COLO829 (cell line): Measurements from ENCODE around the gene CYS1.
"Not testable (repeated sequence)": the region's sequence is repeated elsewhere in the genome, so short reads cannot be mapped to it uniquely, and the experiment has no call there.

Source experiments
- DNase-seq: peaks from one replicate; pipeline ENCODE4 v3.0.0; 2012; ENCODE audit warnings: low spot score

The CYS1 gene

GRCh38 chr2:10046931-10047330 is 33.3 kb downstream of the CYS1 start:
- no peak for DNase-seq

- DNase-seq: no peak
Observed at GRCh38 chr2:10045561-10046355, 34.5 kb downstream of the CYS1 start.

- peak; percentile 91 for DNase-seq
Observed at GRCh38 chr2:10043906-10044601, 36.2 kb downstream of the CYS1 start.

GRCh38 chr2:10043256-10043905 is 36.8 kb downstream of the CYS1 start, which contains the start of gene KLF11:
Gene KLF11, plus strand, starts transcription at chr2:10043550. Its CDS starts 167 bp downstream, at chr2:10043717.
- DNase-seq: peak; percentile 90

- DNase-seq: peak; percentile 6
Observed at GRCh38 chr2:10042301-10043161, 37.7 kb downstream of the CYS1 start.

DNA sequence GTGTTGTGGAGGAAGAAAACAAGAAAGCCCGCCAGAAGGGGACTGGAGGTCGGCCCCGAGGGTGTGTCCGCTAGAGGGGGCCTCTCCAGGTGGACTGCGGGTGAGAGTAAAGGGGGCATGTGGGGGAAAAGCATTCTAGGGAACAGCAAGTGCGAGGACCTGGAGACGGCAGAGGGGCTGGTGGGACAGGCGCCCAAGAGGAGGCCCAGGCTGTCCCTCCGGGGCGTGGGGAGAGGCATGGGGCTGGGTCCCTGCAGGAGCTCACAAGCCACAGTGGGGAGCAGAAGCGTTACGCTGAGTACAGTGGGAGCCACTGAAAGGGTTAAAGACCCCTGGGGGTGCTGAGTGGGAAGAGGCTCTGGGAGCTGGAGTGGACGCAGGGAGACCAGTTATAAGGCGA is 38.5 kb downstream of the CYS1 start:
- no peak for DNase-seq

DNA sequence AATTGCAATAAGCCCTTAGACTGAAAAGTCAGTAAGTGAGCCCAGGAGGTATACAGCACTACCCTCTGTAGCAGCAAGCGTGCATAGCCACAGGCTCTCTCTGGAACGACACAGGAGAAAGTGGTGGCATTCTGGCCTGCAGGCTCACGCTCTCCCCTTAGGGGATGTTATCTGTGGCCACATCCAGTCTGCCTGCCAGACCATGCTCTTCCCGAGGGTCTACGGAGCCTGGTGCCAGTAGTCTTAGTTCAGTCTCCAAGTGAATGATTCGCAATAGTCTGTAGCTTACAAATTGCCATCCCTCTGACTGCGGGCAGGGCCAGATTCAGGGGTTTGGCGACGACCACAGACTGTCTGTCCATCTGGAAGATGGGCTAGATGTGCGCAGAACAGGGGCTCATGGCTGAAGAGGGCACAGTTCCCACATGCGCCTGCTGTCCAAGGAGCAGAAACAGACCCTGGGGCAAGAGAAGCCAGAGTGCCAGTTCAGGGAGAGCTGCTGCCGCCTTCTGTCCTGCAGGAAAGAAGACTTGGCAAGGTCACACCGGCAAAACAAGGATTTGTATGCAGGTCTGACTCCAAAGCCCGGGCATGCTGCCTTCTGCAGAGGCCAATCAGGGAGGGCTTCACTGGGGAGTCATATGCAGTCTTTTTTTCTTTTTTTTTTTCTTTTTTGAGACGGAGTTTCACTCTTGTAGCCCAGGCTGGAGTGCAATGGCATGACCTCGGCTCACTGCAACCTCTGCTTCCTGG is 40.4 kb downstream of the CYS1 start:
- no peak for DNase-seq

DNA sequence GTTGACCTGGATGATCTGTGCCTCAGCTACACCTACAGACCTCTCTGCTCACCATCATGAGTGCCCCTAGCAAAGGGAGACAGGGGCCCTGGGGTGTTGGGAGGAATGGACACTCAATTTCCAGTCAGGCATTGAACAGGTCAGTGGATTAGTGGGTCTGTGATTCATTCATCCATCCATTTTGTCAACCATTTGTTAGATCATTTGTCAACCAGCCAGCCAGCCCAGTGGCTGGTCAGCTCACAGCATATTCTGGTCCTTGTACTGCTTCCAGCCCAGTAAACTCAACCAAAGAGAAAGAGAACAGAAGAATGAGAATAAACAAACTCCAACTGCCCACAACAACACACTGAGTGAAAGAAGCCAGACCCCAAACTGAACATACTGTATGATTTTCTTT is 41.5 kb downstream of the CYS1 start:
- no peak for DNase-seq

DNA sequence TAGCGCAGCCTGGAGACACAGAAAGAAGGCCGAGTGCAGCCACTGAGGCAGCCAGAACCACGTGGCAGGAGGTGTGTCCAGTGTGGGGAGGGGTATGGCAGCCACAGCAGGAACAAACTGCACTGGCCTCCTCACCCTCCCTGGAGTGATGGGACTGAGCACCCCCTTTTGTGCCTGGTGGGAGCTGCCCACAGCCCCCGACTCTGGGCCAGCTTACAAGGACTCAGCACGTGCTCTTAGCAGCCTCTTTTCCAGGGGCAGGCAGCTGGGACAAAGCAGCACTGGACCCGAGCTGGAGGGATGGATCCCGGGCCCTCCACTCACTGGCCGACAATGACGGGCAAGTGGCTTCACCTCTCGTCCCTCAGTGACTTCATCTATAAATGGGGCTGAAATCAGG is 42.1 kb downstream of the CYS1 start:
- no peak for DNase-seq

DNA sequence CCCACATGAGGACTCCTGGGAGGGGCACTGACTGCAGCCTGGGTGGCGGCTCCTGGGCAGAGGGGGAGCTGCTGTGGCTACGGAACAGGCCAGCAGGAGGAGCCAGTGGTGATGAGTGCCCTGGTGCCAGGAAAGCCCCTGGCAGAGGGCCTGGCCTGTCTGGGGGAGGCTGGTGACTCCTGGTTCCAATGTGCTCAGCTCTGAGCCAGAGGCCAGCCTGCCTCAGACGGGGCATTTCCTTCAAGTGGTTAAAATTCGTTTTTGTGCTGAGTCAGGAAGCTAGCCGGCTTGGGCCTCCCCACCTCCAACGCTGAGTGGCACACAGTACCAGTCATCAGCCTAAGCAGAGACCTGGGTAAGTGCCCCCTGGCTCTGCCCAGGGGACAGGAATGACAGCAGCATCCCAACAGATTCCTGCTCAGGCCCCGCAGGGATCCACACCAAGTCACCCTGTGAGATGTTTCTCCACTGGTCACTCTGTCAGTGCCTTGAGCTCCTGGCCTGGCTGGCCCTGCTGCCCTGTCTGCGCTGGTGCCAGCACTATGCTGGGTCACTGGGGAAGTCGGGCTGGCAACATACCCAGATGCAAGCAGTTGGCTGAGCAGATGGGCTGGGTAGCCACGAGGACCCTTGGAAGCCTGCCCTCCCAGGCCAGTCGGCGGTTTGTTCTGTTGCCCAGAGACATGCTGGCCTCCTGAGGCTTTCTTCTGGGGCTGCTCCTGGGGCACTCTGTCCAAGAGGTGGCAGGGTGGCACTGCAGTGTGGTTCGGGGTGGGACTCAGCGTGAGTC is 43.9 kb downstream of the CYS1 start:
- DNase-seq: peak; percentile 23

- DNase-seq: no peak
Observed at GRCh38 chr2:10035633-10036032, 44.6 kb downstream of the CYS1 start.

- DNase-seq: no peak
Observed at GRCh38 chr2:10035053-10035422, 45.2 kb downstream of the CYS1 start.

- DNase-seq: no peak
Observed at GRCh38 chr2:10034333-10035052, 45.7 kb downstream of the CYS1 start.

- DNase-seq: no peak
Observed at GRCh38 chr2:10033251-10034006, 46.8 kb downstream of the CYS1 start.

- no peak for DNase-seq
Observed at GRCh38 chr2:10032746-10033105, 47.5 kb downstream of the CYS1 start.

DNA sequence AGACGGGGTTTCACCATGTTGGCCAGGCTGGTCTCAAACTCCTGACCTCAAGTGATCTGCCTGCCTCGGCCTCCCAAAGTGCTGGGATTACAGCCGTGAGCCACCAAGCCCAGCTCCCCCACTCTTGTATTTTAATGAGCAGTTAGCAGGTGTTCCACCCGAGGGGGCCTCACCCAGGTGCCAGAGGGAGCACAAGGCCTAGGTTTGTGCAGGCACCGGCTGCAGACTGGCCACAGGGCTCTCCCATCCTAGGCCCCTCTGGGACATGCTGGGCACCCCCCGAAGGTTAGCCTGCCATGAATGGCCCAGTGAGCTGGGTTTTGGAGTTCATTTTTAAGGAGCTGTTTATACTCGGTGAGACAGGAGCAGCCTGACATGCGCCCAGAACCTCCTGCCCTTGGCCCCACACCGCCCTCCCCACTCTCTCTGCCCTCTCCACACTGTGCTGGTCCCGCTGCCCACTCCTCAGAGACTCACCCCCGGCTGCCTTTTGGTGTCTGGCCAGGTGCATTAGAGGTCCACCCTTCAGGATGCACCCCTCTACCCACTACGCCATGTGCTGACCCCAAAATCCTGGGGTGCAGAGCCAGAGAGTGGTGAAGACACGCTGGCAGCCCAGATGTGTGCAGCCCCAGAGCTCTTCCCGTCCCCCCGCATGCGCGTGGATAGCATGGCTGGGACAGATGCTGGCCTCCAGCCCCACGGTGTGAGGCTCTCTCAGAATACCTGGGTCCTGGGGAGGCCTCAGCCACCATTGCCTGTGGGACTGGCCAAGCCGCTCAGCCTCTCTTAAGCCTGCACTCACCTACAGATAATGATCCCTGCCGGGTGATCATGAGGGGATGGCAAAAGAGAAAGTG is 48.1 kb downstream of the CYS1 start:
- DNase-seq: no peak

DNA sequence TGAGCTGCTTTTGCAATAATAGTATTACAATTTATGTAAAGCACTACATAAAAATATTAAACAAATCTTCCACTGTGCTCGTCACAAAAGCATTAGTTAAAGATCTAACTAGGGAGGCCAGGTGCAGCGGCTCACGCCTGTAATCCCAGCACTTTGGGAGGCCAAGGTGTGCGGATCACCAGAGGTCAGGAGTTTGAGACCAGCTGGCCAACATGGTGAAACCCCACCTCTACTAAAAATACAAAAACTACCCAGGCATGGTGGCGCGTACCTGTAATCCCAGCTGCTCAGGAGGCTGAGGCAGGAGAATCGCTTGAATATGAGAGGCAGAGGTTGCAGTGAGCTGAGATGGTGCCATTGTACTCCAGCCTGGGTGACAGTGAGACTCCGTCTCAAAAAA is 49.4 kb downstream of the CYS1 start:
- DNase-seq: not testable (repeated sequence)

- DNase-seq: no peak
Observed at GRCh38 chr2:10030311-10030736, 49.9 kb downstream of the CYS1 start.
